GM23248 (cell line): Measurements from ENCODE around the gene PRKD1.

Experiments used
- EZH2 ChIP-seq: fragments of 200-600 bp; sonication (generic); IDR thresholded peaks from 2 replicates; pipeline ENCODE4 v1.6.1; 2018; ENCODE audit warnings: antibody characterized with exemption, mild to moderate bottlenecking; ENCODE audit not compliant: insufficient read depth, poor library complexity, severe bottlenecking
- EZH2phosphoT487 ChIP-seq: fragments of 200-600 bp; sonication (generic); IDR thresholded peaks from 2 replicates; pipeline ENCODE4 v1.6.1; 2018; ENCODE audit warnings: antibody characterized with exemption, moderate library complexity, mild to moderate bottlenecking, low read depth; ENCODE audit not compliant: insufficient read depth

GRCh38 chr14:29810064-29810463 is 117.6 kb downstream of the PRKD1 start:
- TF ChIP-seq EZH2 (no peak), EZH2phosphoT487 (no peak)
